Endodermal cell (in vitro differentiated cells): ENCODE data around the gene RIPPLY1. TPM values are rescaled to one million over a fixed set of nuclear protein-coding genes. Genes with fewer than 3 reads are reported as not detected.

Source experiments
- DNase-seq: peaks from one replicate; pipeline ENCODE4 v3.0.0-alpha.2; 2017
- H3K27ac ChIP-seq: 2 replicates; pipeline ENCODE4 v1.5.1; 2013; ENCODE audit warnings: mild to moderate bottlenecking, low read depth, low read length, moderate library complexity
- H3K27me3 ChIP-seq: 2 replicates; pipeline ENCODE4 v1.6.1; 2013; ENCODE audit warnings: mild to moderate bottlenecking, low read length, moderate library complexity; ENCODE audit not compliant: insufficient read depth, control insufficient read depth, poor library complexity, severe bottlenecking
- H3K36me3 ChIP-seq: 2 replicates; pipeline ENCODE4 v1.7.0; 2013; ENCODE audit warnings: mild to moderate bottlenecking, low read length, moderate library complexity; ENCODE audit not compliant: control insufficient read depth, insufficient read depth
- H3K4me1 ChIP-seq: one replicate; pipeline ENCODE4 v1.7.0; 2013; ENCODE audit warnings: low read length; ENCODE audit not compliant: control insufficient read depth, insufficient read depth
- H3K4me3 ChIP-seq: 2 replicates; pipeline ENCODE4 v1.5.1; 2013; ENCODE audit warnings: mild to moderate bottlenecking, low read length, moderate library complexity
- H3K9ac ChIP-seq: 2 replicates; pipeline ENCODE4 v1.6.1; 2013; ENCODE audit warnings: mild to moderate bottlenecking, low read length, moderate library complexity; ENCODE audit not compliant: poor library complexity, severe bottlenecking; ENCODE audit errors: extremely low read depth
- H3K9me3 ChIP-seq: 2 replicates; pipeline ENCODE4 v1.6.1; 2013; ENCODE audit warnings: mild to moderate bottlenecking, low read length, moderate library complexity; ENCODE audit not compliant: control insufficient read depth
- H3K27ac Mint-ChIP-seq: 2 replicates; pipeline ENCODE4 v1.8.0; 2020; ENCODE audit warnings: mixed read lengths
- H3K27me3 Mint-ChIP-seq: 2 replicates; pipeline ENCODE4 v1.8.0; 2021; ENCODE audit warnings: mild to moderate bottlenecking, mixed read lengths; ENCODE audit not compliant: insufficient read depth
- H3K36me3 Mint-ChIP-seq: 2 replicates; pipeline ENCODE4 v1.8.0; 2020; ENCODE audit warnings: low read depth, mixed read lengths
- H3K4me1 Mint-ChIP-seq: 2 replicates; pipeline ENCODE4 v1.8.0; 2020; ENCODE audit warnings: mixed read lengths
- H3K4me3 Mint-ChIP-seq: 2 replicates; pipeline ENCODE4 v1.8.0; 2020; ENCODE audit warnings: mild to moderate bottlenecking, moderate library complexity, mixed read lengths
- H3K9me3 Mint-ChIP-seq: 2 replicates; pipeline ENCODE4 v1.8.0; 2020; ENCODE audit warnings: mild to moderate bottlenecking, mixed read lengths
- WGBS, 2 experiments: methylation state at CpG; one replicate each; pipeline versions ENCODE4 v1.1.5 to v1.1.7; 2013; ENCODE audit warnings: missing lambda C conversion rate in 2 of 2, mixed read lengths in 1 of 2; ENCODE audit not compliant: insufficient coverage in 1 of 2, insufficient read length in 1 of 2; 5-methylcytosine and 5-hydroxymethylcytosine counted together
- total RNA-seq, 2 donors: library from RNA; stranded (reverse); fragmentation: NEBNext Ultra II Directional in 1 of 2; extraction: Animal tissue kit (Norgen Biotek cat#: 25700) in 1 of 2; gene quantifications; 2 replicates in 1 of 2; 3 replicates in 1 of 2; pipeline ENCODE4 v1.2.1, GENCODE V29; 2021
- TF ChIP-seq, protein P1 (sequence below): fragments of 200-600 bp; sonication (generic); conservative IDR thresholded peaks from 2 replicates; pipeline ENCODE4 v1.5.0; 2021; ENCODE audit warnings: antibody characterized with exemption, mild to moderate bottlenecking

The RIPPLY1 gene
- total RNA-seq, 2 donors from 2014 or later = not detected

DNA sequence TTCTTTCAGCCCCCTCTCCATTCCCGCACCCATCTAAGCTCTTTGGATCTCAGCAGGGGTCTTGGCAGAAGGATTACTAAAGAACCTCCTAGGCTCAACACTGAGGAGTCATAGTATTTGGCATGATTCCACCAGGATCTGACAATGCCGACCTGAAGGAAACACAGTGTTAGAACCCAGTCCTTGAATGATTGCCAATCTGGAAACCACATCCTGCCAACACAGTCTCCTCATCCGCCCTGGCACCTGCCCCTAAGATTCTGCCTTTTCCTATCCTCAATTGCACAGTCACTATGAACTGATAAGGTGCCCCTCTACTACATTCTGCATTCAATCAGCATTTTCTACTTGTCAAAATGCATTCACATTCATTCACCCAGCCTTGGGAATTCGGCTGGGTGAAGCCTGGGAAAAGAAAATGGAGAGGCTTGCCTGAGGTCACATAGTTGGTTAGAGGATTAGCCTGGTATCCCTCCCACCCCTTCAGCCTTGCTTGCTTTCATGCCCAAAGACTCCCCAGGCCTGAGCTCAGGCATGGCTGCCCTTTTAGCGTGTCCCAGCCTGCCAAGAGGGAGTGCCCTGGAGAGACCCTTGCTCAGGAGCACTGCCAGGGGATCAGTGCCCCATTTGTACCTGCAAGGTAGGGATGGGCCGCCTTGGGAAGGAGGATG is 14.8 kb upstream of the RIPPLY1 start:
- no peaks in the 10 kb centered on the region for H3K36me3 ChIP-seq
- DNase-seq = no peak
- no peaks in the 10 kb centered on the region for H3K27me3 ChIP-seq
- no peak overlapping the region for H3K4me3 ChIP-seq
- no peaks in the 10 kb centered on the region for H3K4me1 ChIP-seq
- Mint-ChIP-seq H3K27me3 (peaks cover 21% of the 10 kb centered on the region), H3K4me1 (peaks cover 5% of the 10 kb centered on the region), H3K9me3 (peaks cover 44% of the 10 kb centered on the region), H3K36me3 (no peaks in the 10 kb centered on the region), H3K4me3 (no peak overlapping the region), H3K27ac (no peak overlapping the region)
- H3K9ac ChIP-seq = no peak overlapping the region
- TF ChIP-seq, protein P1, sequence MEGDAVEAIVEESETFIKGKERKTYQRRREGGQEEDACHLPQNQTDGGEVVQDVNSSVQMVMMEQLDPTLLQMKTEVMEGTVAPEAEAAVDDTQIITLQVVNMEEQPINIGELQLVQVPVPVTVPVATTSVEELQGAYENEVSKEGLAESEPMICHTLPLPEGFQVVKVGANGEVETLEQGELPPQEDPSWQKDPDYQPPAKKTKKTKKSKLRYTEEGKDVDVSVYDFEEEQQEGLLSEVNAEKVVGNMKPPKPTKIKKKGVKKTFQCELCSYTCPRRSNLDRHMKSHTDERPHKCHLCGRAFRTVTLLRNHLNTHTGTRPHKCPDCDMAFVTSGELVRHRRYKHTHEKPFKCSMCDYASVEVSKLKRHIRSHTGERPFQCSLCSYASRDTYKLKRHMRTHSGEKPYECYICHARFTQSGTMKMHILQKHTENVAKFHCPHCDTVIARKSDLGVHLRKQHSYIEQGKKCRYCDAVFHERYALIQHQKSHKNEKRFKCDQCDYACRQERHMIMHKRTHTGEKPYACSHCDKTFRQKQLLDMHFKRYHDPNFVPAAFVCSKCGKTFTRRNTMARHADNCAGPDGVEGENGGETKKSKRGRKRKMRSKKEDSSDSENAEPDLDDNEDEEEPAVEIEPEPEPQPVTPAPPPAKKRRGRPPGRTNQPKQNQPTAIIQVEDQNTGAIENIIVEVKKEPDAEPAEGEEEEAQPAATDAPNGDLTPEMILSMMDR = no peak
- H3K27ac ChIP-seq = no peak overlapping the region
- H3K9me3 ChIP-seq = no peaks in the 10 kb centered on the region
- WGBS, 2 experiments = 88 to 100% methylated on average over 1 to 6 of the region's 6 CpGs

DNA sequence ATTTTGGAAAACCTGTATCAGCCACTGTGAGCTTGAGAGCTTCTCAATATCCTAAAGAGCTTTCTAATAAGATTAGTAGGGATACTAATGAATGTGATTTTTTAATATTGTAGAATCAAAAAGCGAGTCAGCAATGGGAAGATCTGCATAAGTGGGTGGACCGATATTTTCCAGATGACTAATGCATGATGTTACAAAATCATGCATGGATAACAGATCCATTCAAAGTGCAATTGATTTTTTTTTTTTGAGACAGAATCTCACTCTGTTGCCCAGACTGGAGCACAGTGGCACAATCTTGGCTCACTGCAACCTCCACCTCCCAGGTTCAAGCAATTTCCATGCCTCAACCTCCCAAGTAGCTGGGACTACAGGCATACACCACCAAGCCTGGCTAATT is 9.7 kb upstream of the RIPPLY1 start:
- no peak overlapping the region for H3K4me3 Mint-ChIP-seq
- no peak overlapping the region for H3K27ac Mint-ChIP-seq
- no peak overlapping the region for H3K9ac ChIP-seq
- peaks cover 23% of the 10 kb centered on the region for H3K27me3 Mint-ChIP-seq
- TF ChIP-seq, protein P1 = no peak
- no peak for DNase-seq
- WGBS, 2 experiments = 87% methylated on average over 2 of the region's 2 CpGs; no CpG with 5 or more reads in 1 of the 2 experiments
- H3K27ac ChIP-seq = no peak overlapping the region
- no peaks in the 10 kb centered on the region for H3K4me1 ChIP-seq
- no peaks in the 10 kb centered on the region for H3K36me3 Mint-ChIP-seq
- peaks cover 60% of the 10 kb centered on the region for H3K9me3 Mint-ChIP-seq
- H3K4me1 Mint-ChIP-seq = no peaks in the 10 kb centered on the region
- H3K27me3 ChIP-seq = no peaks in the 10 kb centered on the region
- no peaks in the 10 kb centered on the region for H3K36me3 ChIP-seq
- H3K4me3 ChIP-seq = no peak overlapping the region
- H3K9me3 ChIP-seq = no peaks in the 10 kb centered on the region

DNA sequence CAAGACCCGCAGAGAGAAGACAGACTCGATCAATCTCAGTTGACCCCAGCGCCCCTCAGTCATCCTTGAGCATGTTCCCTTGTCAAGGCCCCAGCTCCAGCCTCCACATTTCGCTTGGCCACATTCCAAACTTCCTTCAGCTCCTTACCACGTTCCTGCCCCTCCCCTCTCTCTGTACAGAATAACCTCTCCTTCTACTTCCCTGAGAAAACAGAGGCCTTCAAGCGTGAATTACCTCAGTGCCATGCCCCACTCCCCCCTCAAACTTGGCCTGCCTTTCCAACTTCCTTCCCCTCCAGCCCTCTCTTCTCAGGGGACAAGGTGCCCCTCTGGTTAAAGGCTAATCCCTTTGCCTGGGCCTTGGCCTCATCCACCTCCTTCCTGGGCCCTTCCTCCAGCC is 3.2 kb upstream of the RIPPLY1 start:
- peaks cover 5% of the 10 kb centered on the region for H3K4me1 ChIP-seq
- H3K27me3 ChIP-seq = no peaks in the 10 kb centered on the region
- H3K9ac ChIP-seq = no peak overlapping the region
- no peak overlapping the region for H3K27ac ChIP-seq
- no peak overlapping the region for H3K4me3 ChIP-seq
- peaks cover 34% of the 10 kb centered on the region for H3K27me3 Mint-ChIP-seq
- WGBS, 2 experiments = 89 to 100% methylated on average over 1 to 6 of the region's 6 CpGs
- TF ChIP-seq, protein P1 = no peak
- H3K4me1 Mint-ChIP-seq = peaks cover 11% of the 10 kb centered on the region
- no peaks in the 10 kb centered on the region for H3K9me3 ChIP-seq
- H3K27ac Mint-ChIP-seq = no peak overlapping the region
- H3K9me3 Mint-ChIP-seq = peaks cover 60% of the 10 kb centered on the region
- no peak overlapping the region for H3K4me3 Mint-ChIP-seq
- H3K36me3 Mint-ChIP-seq = no peaks in the 10 kb centered on the region
- no peaks in the 10 kb centered on the region for H3K36me3 ChIP-seq
- DNase-seq = no peak
